GM23248 (cell line): ENCODE results near the gene CRYM. TPM values are rescaled to one million over a fixed set of nuclear protein-coding genes. Genes with fewer than 3 reads are reported as not detected.

Experiments
- DNase-seq: peaks from one replicate; pipeline ENCODE4 v3.0.0-alpha.2; 2015
- H2AFZ ChIP-seq: fragments of 200-600 bp; sonication (generic); 2 replicates; pipeline ENCODE4 v1.6.1; 2016; ENCODE audit warnings: antibody characterized with exemption
- H3F3A ChIP-seq: fragments of 200-600 bp; sonication (generic); 2 replicates; pipeline ENCODE4 v1.6.1; 2016; ENCODE audit warnings: mild to moderate bottlenecking, antibody characterized with exemption, mixed run types; ENCODE audit not compliant: insufficient read depth
- H3K27ac ChIP-seq: fragments of 200-600 bp; sonication (generic); 2 replicates; pipeline ENCODE4 v1.5.1; 2016; ENCODE audit warnings: mild to moderate bottlenecking
- H3K27me3 ChIP-seq: fragments of 200-600 bp; sonication (generic); replicated peaks from 2 replicates; pipeline ENCODE4 v1.6.1; 2016; ENCODE audit warnings: mild to moderate bottlenecking; ENCODE audit not compliant: insufficient read depth
- H3K36me3 ChIP-seq: fragments of 200-600 bp; sonication (generic); 2 replicates; pipeline ENCODE4 v1.6.1; 2016; ENCODE audit warnings: low read depth, mild to moderate bottlenecking
- H3K4me1 ChIP-seq: fragments of 200-600 bp; sonication (generic); 2 replicates; pipeline ENCODE4 v1.6.1; 2016; ENCODE audit warnings: mild to moderate bottlenecking; ENCODE audit not compliant: insufficient read depth
- H3K4me2 ChIP-seq: fragments of 200-600 bp; sonication (generic); one replicate; pipeline ENCODE4 v1.6.1; 2016; ENCODE audit warnings: mild to moderate bottlenecking; ENCODE audit not compliant: unreplicated experiment
- H3K4me3 ChIP-seq: fragments of 200-600 bp; sonication (generic); 2 replicates; pipeline ENCODE4 v1.5.1; 2016; ENCODE audit warnings: mild to moderate bottlenecking
- H3K79me2 ChIP-seq: fragments of 200-600 bp; sonication (generic); 2 replicates; pipeline ENCODE4 v1.6.1; 2016; ENCODE audit warnings: mild to moderate bottlenecking; ENCODE audit not compliant: insufficient read depth
- H3K9ac ChIP-seq: fragments of 200-600 bp; sonication (generic); 2 replicates; pipeline ENCODE4 v1.6.1; 2016; ENCODE audit warnings: mild to moderate bottlenecking
- H3K9me2 ChIP-seq: fragments of 200-600 bp; sonication (generic); 2 replicates; pipeline ENCODE4 v1.6.1; 2016; ENCODE audit warnings: mixed run types, mild to moderate bottlenecking, moderate library complexity; ENCODE audit not compliant: insufficient read depth
- H3K9me3 ChIP-seq: fragments of 200-600 bp; sonication (generic); one replicate; pipeline ENCODE4 v1.6.1; 2017; ENCODE audit warnings: low read depth
- H4K20me1 ChIP-seq: fragments of 200-600 bp; sonication (generic); 2 replicates; pipeline ENCODE4 v1.6.0; 2016; ENCODE audit not compliant: insufficient read depth
- EZH2 ChIP-seq: fragments of 200-600 bp; sonication (generic); IDR thresholded peaks from 2 replicates; pipeline ENCODE4 v1.6.1; 2018; ENCODE audit warnings: antibody characterized with exemption, mild to moderate bottlenecking; ENCODE audit not compliant: insufficient read depth, poor library complexity, severe bottlenecking
- EZH2phosphoT487 ChIP-seq: fragments of 200-600 bp; sonication (generic); IDR thresholded peaks from 2 replicates; pipeline ENCODE4 v1.6.1; 2018; ENCODE audit warnings: antibody characterized with exemption, moderate library complexity, mild to moderate bottlenecking, low read depth; ENCODE audit not compliant: insufficient read depth
- WGBS, 2 experiments: methylation state at CpG; one replicate each; pipeline ENCODE4 v1.1.6; 2015 to 2017; ENCODE audit warnings: low lambda C conversion rate in 2 of 2, low coverage in 1 of 2; ENCODE audit errors: missing lambda C conversion rate in 2 of 2; 5-methylcytosine and 5-hydroxymethylcytosine counted together
- in situ Hi-C: fragments of 300-500 bp; cut with MboI; formaldehyde crosslinking; loops from 2 replicates; pipeline ENCODE4 v1.15.0; 2020
- polyA plus RNA-seq: library from polyadenylated mRNA; unstranded; fragments of >200 nt; fragmentation: Nextera tagmentation; extraction: Ambion mirVana; gene quantifications from 2 replicates; pipeline ENCODE4 v1.2.1, GENCODE V29; 2016
- total RNA-seq: library from RNA; depleted of rRNA; stranded (reverse); fragments of >200 nt; shearing (Covaris generic); gene quantifications from 2 replicates; pipeline ENCODE4 v1.2.3, GENCODE V29; 2014

CRYM gene
- total and polyA plus RNA-seq, 2 experiments from 2014 or later: not detected

DNA sequence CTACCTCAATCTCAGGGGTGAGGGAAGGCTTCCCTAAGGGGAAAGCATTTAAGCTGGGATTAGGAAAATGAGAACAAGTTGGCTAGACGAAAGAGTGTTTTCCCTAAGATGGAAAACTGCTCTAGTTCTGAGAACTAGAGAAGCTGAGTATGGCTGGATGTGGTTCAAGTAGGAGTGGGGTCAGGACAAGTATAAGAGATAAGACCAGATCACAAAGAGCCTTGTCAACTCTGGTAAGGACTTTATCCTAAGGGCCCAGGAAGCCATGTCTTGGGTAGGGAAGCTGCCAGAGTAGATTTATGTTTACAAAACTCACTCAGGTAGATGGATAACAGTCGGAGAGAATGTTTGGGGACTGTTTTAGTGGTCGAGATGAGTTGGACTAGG lies 42.9 kb downstream of the CRYM start:
- Histone ChIP-seq H3K9me3 (no peaks in the 10 kb centered on the region), H3K79me2 (no peaks in the 10 kb centered on the region), H3K9me2 (no peaks in the 10 kb centered on the region), H3K4me3 (no peak overlapping the region), H3K36me3 (no peaks in the 10 kb centered on the region), H3K27me3 (no peaks in the 10 kb centered on the region; the same call in 1 of the 2 replicates), H2AFZ (no peak overlapping the region), H3K4me1 (no peaks in the 10 kb centered on the region), H3K4me2 (no peak overlapping the region), H3K9ac (no peak overlapping the region), H3K27ac (no peak overlapping the region), H4K20me1 (no peaks in the 10 kb centered on the region), H3F3A (no peaks in the 10 kb centered on the region)
- DNase-seq: no peak
- TF ChIP-seq EZH2 (no peak), EZH2phosphoT487 (no peak)
- WGBS, 2 experiments: 24 to 32% methylated on average over 3 of the region's 3 CpGs
- in situ Hi-C loops: no loop called here

GRCh38 chr16:21233521-21234150 lies 44.5 kb downstream of the CRYM start, which contains the start of gene ANKS4B:
Gene ANKS4B, plus strand, starts transcription at chr16:21233699. Its CDS starts 39 bp downstream, at chr16:21233738.
- 65 to 70% methylated on average over 11 of the region's 11 CpGs for WGBS, 2 experiments
- H3F3A ChIP-seq: no peaks in the 10 kb centered on the region
- no peaks in the 10 kb centered on the region for H4K20me1 ChIP-seq
- H3K4me3 ChIP-seq: no peak within 1 kb of the TSS
- TF ChIP-seq EZH2phosphoT487: no peak
- TF ChIP-seq EZH2: no peak
- no peak within 1 kb of the TSS for H3K4me2 ChIP-seq
- DNase-seq: no peak
- H2AFZ ChIP-seq: no peak within 1 kb of the TSS
- H3K27ac ChIP-seq: no peak within 1 kb of the TSS
- no peaks in the 10 kb centered on the region for H3K9me3 ChIP-seq
- in situ Hi-C loops: no loop called here
- H3K9ac ChIP-seq: no peak within 1 kb of the TSS
- no peaks in the 10 kb centered on the region for H3K4me1 ChIP-seq
- H3K79me2 ChIP-seq: no peaks in the 10 kb centered on the region
- no peaks in the 10 kb centered on the region for H3K9me2 ChIP-seq
- no peaks in the 10 kb centered on the region for H3K36me3 ChIP-seq
- H3K27me3 ChIP-seq: peaks cover 3% of the 10 kb centered on the region; the same call in 1 of the 2 replicates

- H3K9ac ChIP-seq: no peak overlapping the region
- DNase-seq: no peak
- H3K27ac ChIP-seq: no peak overlapping the region
- no peak overlapping the region for H2AFZ ChIP-seq
- no peaks in the 10 kb centered on the region for H3K36me3 ChIP-seq
- TF ChIP-seq EZH2 (no peak), EZH2phosphoT487 (no peak)
- H4K20me1 ChIP-seq: no peaks in the 10 kb centered on the region
- H3K9me2 ChIP-seq: no peaks in the 10 kb centered on the region
- 71 to 82% methylated on average over 1 of the region's 1 CpG for WGBS, 2 experiments
- H3K9me3 ChIP-seq: no peaks in the 10 kb centered on the region
- no peak overlapping the region for H3K4me3 ChIP-seq
- H3K79me2 ChIP-seq: no peaks in the 10 kb centered on the region
- in situ Hi-C loops: no loop called here
- H3K4me1 ChIP-seq: no peaks in the 10 kb centered on the region
- peaks cover 8% of the 10 kb centered on the region; the same call in 1 of the 2 replicates for H3K27me3 ChIP-seq
- no peak overlapping the region for H3K4me2 ChIP-seq
- no peaks in the 10 kb centered on the region for H3F3A ChIP-seq
Measured at GRCh38 chr16:21233045-21233520, 45.0 kb downstream of the CRYM start.

- H3F3A ChIP-seq: no peaks in the 10 kb centered on the region
- no peak overlapping the region for H3K27ac ChIP-seq
- H3K4me2 ChIP-seq: no peak overlapping the region
- no peaks in the 10 kb centered on the region for H3K9me3 ChIP-seq
- H2AFZ ChIP-seq: no peak overlapping the region
- H4K20me1 ChIP-seq: no peaks in the 10 kb centered on the region
- in situ Hi-C loops: no loop called here
- H3K4me3 ChIP-seq: no peak overlapping the region
- H3K9me2 ChIP-seq: no peaks in the 10 kb centered on the region
- H3K9ac ChIP-seq: no peak overlapping the region
- no peak for DNase-seq
- no peaks in the 10 kb centered on the region for H3K36me3 ChIP-seq
- H3K4me1 ChIP-seq: no peaks in the 10 kb centered on the region
- 38 to 62% methylated on average over 2 of the region's 2 CpGs for whole genome bisulfite sequencing, 2 experiments
- TF ChIP-seq EZH2phosphoT487 (no peak), EZH2 (no peak)
- H3K27me3 ChIP-seq: peaks cover 48% of the 10 kb centered on the region
- no peaks in the 10 kb centered on the region for H3K79me2 ChIP-seq
Measured at GRCh38 chr16:21228361-21228872, 49.7 kb downstream of the CRYM start.
